GM18868 (cell line): Measurements from ENCODE around the gene SNAPC3.
A peak's percentile ranks its signal among the peaks of the same experiment; 100 is the strongest.

Source experiments
- ATAC-seq: cut with Tn5 transposase; IDR thresholded peaks from one replicate; pipeline ENCODE4 v1.9.1; 2021; ENCODE audit warnings: mild to moderate bottlenecking, moderate library complexity; ENCODE audit not compliant: unreplicated experiment

SNAPC3 gene

GRCh38 chr9:15485836-15486666 lies 63.4 kb downstream of the SNAPC3 start:
- ATAC-seq, result no peak

GRCh38 chr9:15491950-15492349 lies 69.3 kb downstream of the SNAPC3 start:
- ATAC-seq, result no peak

GRCh38 chr9:15492485-15493150 lies 69.9 kb downstream of the SNAPC3 start:
- no peak for ATAC-seq

GRCh38 chr9:15498246-15498995 lies 75.7 kb downstream of the SNAPC3 start:
- no peak for ATAC-seq

DNA sequence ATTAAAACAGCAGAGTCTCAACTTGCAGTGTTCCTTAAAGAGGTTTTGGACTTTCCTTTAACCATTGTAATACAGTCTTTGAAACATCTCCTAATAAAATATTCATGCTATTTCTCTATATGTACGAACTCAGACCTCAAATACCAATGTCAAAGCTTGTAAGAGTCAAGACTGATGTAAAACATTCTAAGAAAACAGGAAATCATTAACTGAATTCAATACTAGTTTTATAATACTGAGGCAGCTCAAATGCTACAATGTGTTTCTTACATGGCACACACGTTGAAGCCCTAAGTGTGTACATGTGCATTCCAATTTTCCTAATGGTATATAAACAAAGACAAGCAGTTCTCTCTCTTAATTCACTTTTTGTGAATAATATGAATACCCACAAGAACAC lies 76.5 kb downstream of the SNAPC3 start:
- no peak for ATAC-seq

DNA sequence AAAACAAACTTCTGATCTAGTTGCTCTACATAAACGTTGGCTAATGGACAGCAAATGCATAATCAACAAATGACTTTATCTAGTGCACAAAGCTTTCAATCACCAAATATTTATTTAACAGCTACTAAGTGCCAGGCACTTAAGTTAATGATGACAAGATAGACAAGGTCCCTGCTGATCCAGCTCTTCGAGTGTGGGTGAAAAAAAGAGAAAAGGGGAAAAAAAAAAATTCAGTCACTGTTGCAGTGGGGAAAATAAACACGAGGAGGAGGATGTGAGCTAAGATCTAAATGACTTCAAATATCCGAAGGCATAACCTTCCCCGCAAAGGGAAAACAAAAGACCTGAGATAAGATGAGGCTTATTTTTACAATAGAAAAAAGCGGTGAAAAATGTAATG lies 78.5 kb downstream of the SNAPC3 start:
- no peak for ATAC-seq

DNA sequence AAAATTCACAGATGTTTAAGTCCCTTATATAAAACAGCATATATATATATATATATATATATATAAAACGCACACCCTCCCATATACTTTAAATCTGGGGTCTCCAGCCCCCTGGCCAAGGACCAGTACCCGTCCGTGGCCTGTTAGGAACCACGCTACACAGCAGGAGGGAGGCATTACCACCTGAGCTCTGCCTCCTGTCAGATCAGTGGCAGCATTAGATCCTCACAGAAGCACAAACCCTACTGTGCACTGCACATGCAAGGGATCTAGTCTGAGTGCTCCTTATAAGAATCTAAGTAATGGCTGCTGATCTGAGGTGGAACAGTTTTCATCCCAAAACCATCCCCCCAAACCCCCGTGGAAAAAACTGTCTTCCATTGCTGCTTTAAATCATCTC lies 79.1 kb downstream of the SNAPC3 start:
- ATAC-seq, result no peak

GRCh38 chr9:15505921-15506320 lies 83.2 kb downstream of the SNAPC3 start:
- ATAC-seq, result no peak

GRCh38 chr9:15509931-15510788 lies 87.5 kb downstream of the SNAPC3 start:
- peak; percentile 33 for ATAC-seq

- ATAC-seq, result peak; percentile 76
Observed at GRCh38 chr9:15510789-15511575, 88.3 kb downstream of the SNAPC3 start, which contains the start of gene PSIP1. Gene PSIP1, minus strand, starts transcription at chr9:15510970. Its CDS starts 782 bp downstream, at chr9:15510188.
